Stomach (tissue), 9 donors: ENCODE measurements around the gene C2CD4C. TPM values are rescaled to one million over a fixed set of nuclear protein-coding genes. Genes with fewer than 3 reads are reported as not detected.

Source experiments
- DNase-seq, 2 donors: peaks; one replicate each; pipeline versions ENCODE4 v3.0.0 to v3.0.0-alpha.2; 2013 to 2019
- H3K27ac ChIP-seq, 5 donors: fragments of 200-600 bp in 4 of 5; sonication (generic) in 4 of 5; one replicate each; pipeline ENCODE4 v1.5.1; 2013 to 2019; ENCODE audit warnings: mild to moderate bottlenecking in 1 of 5, moderate library complexity in 1 of 5
- H3K27me3 ChIP-seq, 3 donors: fragments of 200-600 bp; sonication (generic); one replicate each; pipeline ENCODE4 v1.5.1; 2017 to 2019; ENCODE audit warnings: mixed run types in 1 of 3
- H3K36me3 ChIP-seq, 4 donors: fragments of 200-600 bp; sonication (generic); 1 replicate in 3 of 4; 2 replicates in 1 of 4; pipeline ENCODE4 v1.5.1; 2016 to 2019
- H3K4me1 ChIP-seq, 4 donors: fragments of 200-600 bp; sonication (generic); one replicate each; pipeline ENCODE4 v1.5.1; 2016 to 2019
- H3K4me3 ChIP-seq, 4 donors: fragments of 200-600 bp; sonication (generic) in 3 of 4; one replicate each; pipeline ENCODE4 v1.5.1; 2016 to 2019; ENCODE audit warnings: mild to moderate bottlenecking in 1 of 4
- H3K9me3 ChIP-seq, 4 donors: fragments of 200-600 bp; sonication (generic); one replicate each; pipeline ENCODE4 v1.5.1; 2016 to 2019
- EP300 ChIP-seq: sonication (generic); formaldehyde crosslinking; IDR thresholded peaks from one replicate; pipeline ENCODE4 v1.6.1; 2017; ENCODE audit warnings: antibody characterized with exemption
- POLR2A ChIP-seq, 4 donors: fragments of 450-650 bp; IDR thresholded peaks; one replicate each; pipeline ENCODE4 v1.6.1; 2016; ENCODE audit warnings: antibody characterized with exemption in 4 of 4, control low read depth in 2 of 4, mild to moderate bottlenecking in 1 of 4, moderate library complexity in 1 of 4
- POLR2AphosphoS5 ChIP-seq, 3 donors: sonication (generic); formaldehyde crosslinking; IDR thresholded peaks; one replicate each; pipeline ENCODE4 v1.6.1; 2016; ENCODE audit warnings: antibody characterized with exemption in 3 of 3
- WGBS, 5 donors: extraction: QIAGEN DNeasy Blood & Tissue Kit in 3 of 5; methylation state at CpG; one replicate each; pipeline versions ENCODE4 v1.1.5 to v1.1.7; 2013 to 2018; 5-methylcytosine and 5-hydroxymethylcytosine counted together
- intact Hi-C: fragments of 100-400 bp; cut with DNase I; formaldehyde crosslinking; loops from one replicate; pipeline ENCODE4 v1.15.1; 2023; ENCODE audit warnings: low total_unique reads
- polyA plus RNA-seq, 3 donors: library from polyadenylated mRNA; stranded (reverse); fragments of 200-250 nt; gene quantifications; one replicate each; pipeline ENCODE4 v1.2.3, GENCODE V29; 2013
- total RNA-seq, 5 donors: library from RNA; depleted of rRNA; stranded (reverse); fragments of >200 nt; gene quantifications; one replicate each; pipeline versions ENCODE4 v1.1.0 to v1.2.3, GENCODE V29; 2014 to 2016
- TF ChIP-seq, protein P1 (sequence below), 7 experiments: fragments of 450-650 bp in 4 of 7; fragments of 200-600 bp in 3 of 7; sonication (generic) in 3 of 7; IDR thresholded peaks; one replicate each; pipeline ENCODE4 v1.5.1; 2016 to 2019; ENCODE audit warnings: antibody characterized with exemption in 7 of 7, control low read depth in 2 of 7, mild to moderate bottlenecking in 1 of 7
- donor health status: healthy with polysubstance abuse.
- donor health status: Bipolar disorder and iron deficiency.
- donor health status: healthy.

Gene C2CD4C
- total and polyA plus RNA-seq, 8 donors: 0.31 to 9.3 (median 0.61) TPM; not detected in 3

DNA sequence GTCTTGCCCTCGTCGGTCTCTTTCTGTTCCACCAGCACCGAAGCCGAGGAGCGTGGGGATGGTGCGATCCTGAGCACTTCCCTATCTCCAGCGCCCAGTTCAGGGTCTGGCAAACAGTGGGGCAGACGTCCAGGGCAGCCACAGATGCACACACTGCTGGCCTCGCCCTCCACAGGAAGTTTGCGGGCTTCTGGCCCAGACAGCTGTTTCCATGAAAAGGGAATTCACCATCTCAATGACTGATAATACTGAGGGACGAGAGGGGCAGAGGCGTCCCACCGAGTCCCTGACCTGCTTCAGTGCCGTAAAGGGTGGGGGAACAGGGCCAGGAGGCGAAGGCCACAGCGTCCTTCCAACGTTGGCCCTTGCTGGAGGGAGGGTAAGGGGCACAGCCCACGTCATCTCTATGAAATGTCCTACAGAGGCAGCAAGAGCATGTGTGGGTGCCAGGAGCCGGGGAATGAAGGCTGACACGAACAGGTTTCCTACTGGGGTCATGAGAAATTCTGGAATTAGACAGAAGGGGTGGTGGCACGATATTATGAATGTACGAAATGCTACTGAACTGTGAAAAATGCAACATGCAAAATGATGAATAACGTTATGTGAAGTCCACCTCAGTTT lies 32.4 kb upstream of the C2CD4C start:
- no peak overlapping the region for H3K27ac ChIP-seq
- intact Hi-C loops: no loop called here
- TF ChIP-seq EP300 (no peak), POLR2A (IDR thresholded peaks at IDR 0.05) (no peak), POLR2AphosphoS5 (IDR thresholded peaks at IDR 0.05) (no peak)
- TF ChIP-seq, protein P1, sequence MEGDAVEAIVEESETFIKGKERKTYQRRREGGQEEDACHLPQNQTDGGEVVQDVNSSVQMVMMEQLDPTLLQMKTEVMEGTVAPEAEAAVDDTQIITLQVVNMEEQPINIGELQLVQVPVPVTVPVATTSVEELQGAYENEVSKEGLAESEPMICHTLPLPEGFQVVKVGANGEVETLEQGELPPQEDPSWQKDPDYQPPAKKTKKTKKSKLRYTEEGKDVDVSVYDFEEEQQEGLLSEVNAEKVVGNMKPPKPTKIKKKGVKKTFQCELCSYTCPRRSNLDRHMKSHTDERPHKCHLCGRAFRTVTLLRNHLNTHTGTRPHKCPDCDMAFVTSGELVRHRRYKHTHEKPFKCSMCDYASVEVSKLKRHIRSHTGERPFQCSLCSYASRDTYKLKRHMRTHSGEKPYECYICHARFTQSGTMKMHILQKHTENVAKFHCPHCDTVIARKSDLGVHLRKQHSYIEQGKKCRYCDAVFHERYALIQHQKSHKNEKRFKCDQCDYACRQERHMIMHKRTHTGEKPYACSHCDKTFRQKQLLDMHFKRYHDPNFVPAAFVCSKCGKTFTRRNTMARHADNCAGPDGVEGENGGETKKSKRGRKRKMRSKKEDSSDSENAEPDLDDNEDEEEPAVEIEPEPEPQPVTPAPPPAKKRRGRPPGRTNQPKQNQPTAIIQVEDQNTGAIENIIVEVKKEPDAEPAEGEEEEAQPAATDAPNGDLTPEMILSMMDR (IDR thresholded peaks at IDR 0.05): no peak
- H3K27me3 ChIP-seq: peaks cover 0 to 17% (median 0%) of the 10 kb centered on the region in 3 donors
- H3K9me3 ChIP-seq: no peaks in the 10 kb centered on the region
- WGBS, 5 donors: 49 to 71% (median 61%) methylated on average over 23 of the region's 23 CpGs
- H3K4me3 ChIP-seq: no peak overlapping the region
- H3K36me3 ChIP-seq: peaks cover 0 to 6% (median 2%) of the 10 kb centered on the region in 4 donors
- H3K4me1 ChIP-seq: no peaks in the 10 kb centered on the region
- no peak for DNase-seq

DNA sequence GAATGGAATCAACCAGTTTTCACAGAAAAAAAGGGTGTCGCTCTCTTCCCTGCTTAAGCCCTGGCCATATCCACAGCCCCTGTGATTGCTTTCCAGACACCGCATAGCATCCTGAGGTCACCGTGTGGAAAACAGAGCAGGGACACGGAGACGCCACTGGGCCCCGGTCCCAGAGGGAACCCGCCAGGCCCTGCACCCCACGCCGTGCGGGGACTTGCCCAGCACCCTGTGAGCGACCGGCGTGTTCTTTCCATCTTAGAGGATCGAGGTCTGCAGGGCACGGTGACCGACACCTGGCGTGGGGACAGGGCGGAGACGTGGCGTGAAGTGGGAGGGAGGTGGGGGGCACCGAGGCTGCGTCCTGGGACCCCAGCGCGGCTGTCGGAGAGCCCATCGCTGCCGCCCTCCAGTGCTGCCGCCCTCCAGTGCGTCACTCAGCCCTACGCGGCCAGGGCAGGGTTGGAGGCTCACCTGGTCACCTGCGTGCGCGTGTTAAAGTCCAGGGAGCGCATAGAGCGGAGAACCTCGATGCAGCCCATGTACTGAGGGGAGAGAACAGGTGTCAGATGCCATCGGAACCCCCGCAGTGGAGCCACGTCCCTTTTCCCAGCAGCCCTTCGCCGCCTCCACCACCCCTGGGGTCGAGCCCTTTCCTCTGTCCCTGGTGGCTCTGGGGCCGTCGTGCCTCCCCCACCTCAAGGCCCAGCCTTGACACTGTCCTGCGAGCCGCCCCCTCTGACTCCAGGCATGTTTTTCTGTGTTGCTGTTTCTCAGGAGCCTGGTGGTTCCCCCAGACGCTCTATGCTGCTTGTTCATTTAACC lies 31.7 kb upstream of the C2CD4C start:
- H3K36me3 ChIP-seq: peaks cover 0 to 11% (median 2%) of the 10 kb centered on the region in 4 donors
- WGBS, 5 donors: 82 to 88% (median 86%) methylated on average over 43 to 48 of the region's 48 CpGs
- no peaks in the 10 kb centered on the region for H3K4me1 ChIP-seq
- H3K27ac ChIP-seq: no peak overlapping the region
- H3K9me3 ChIP-seq: no peaks in the 10 kb centered on the region
- H3K4me3 ChIP-seq: no peak overlapping the region
- no peak for DNase-seq
- TF ChIP-seq, protein P1 (IDR thresholded peaks at IDR 0.05): no peak
- TF ChIP-seq POLR2A (IDR thresholded peaks at IDR 0.05): no peak
- no peak for TF ChIP-seq POLR2AphosphoS5 (IDR thresholded peaks at IDR 0.05)
- no peak for TF ChIP-seq EP300
- peaks cover 0 to 17% (median 0%) of the 10 kb centered on the region in 3 donors for H3K27me3 ChIP-seq
- intact Hi-C loops: no loop called here

DNA sequence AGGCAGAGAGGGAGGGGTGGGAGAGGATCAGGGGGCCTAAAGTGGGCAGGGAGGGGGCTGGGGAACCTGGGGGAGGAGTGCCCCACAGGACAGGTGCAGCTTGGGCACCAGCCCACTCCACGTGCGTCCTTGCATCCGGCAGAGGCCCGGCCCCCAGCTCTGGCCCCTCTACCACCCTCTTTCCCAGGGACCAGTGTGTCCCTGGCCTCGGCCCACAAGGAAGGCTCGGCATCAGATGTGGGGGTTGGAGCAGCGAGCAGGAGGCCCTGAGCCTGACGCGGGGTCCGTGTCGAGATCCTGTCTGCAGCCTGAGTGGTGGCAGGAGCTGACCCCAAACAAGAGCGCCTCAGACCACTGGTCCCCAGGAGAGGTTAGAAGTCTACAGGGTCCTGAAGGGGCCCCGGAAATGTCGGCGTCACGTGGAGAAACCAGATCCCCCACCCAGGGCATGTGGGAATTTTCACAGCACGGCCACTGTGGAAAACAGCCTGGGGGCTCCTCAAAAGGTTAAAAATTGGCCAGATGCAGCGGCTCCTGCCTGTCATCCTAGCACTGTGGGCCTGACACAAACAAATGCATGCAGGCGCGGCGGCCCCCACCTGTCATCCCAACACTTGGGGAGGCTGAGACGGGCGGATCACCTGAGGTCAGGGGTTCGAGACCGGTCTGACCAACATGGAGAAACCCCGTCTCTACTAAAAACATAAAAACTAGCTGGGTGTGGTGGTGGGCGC lies 30.4 kb upstream of the C2CD4C start:
- no peak for TF ChIP-seq POLR2A (IDR thresholded peaks at IDR 0.05)
- no peak for TF ChIP-seq POLR2AphosphoS5 (IDR thresholded peaks at IDR 0.05)
- TF ChIP-seq, protein P1 (IDR thresholded peaks at IDR 0.05): no peak
- Histone ChIP-seq H3K36me3 (peaks cover 0 to 13% (median 3%) of the 10 kb centered on the region in 4 donors), H3K27me3 (peaks cover 0 to 17% (median 0%) of the 10 kb centered on the region in 3 donors), H3K27ac (no peak overlapping the region), H3K9me3 (no peaks in the 10 kb centered on the region), H3K4me1 (no peaks in the 10 kb centered on the region), H3K4me3 (no peak overlapping the region)
- no peak for DNase-seq
- intact Hi-C loops: no loop called here
- 81 to 89% (median 85%) methylated on average over 22 to 27 of the region's 27 CpGs for whole genome bisulfite sequencing, 5 donors

DNA sequence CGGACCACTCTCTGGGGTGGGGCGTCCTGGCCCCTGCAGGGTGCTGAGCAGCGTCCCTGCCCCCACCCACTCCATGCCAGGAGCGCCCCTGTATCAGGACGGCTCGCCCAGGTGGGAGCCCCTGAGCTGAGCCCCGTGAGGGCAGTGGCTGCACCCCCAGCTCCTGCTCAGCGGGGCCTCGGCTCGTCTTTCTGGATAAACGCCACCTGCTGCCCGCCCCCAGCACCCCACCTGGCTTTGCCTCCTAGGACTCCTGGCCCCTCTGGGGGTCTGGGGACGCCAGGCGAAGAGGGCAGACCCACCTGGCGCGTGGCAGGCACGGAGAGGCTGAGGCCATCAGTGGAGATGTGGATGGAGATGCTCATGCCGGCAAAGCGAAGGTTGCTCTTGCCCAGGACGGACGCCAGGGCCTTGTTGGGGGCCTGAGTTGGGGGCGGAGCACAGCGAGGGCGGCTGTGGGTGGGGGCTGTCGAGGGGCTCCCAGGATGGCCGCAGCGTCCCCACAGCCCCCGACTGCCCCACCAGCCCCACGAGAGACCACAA lies 29.5 kb upstream of the C2CD4C start:
- no peaks in the 10 kb centered on the region for H3K4me1 ChIP-seq
- TF ChIP-seq POLR2AphosphoS5 (IDR thresholded peaks at IDR 0.05) (no peak), POLR2A (IDR thresholded peaks at IDR 0.05) (no peak), EP300 (no peak)
- TF ChIP-seq, protein P1 (IDR thresholded peaks at IDR 0.05): no peak
- WGBS, 5 donors: 65 to 76% (median 70%) methylated on average over 2 to 29 of the region's 29 CpGs
- no peak overlapping the region for H3K4me3 ChIP-seq
- peaks cover 0 to 17% (median 0%) of the 10 kb centered on the region in 3 donors for H3K27me3 ChIP-seq
- H3K9me3 ChIP-seq: no peaks in the 10 kb centered on the region
- peaks cover 0 to 17% (median 4%) of the 10 kb centered on the region in 4 donors for H3K36me3 ChIP-seq
- no peak overlapping the region for H3K27ac ChIP-seq
- DNase-seq: no peak
- intact Hi-C loops: no loop called here
